HG03066 (cell line): ENCODE results near the gene ZBTB16.

ENCODE experiments used
- ATAC-seq: cut with Tn5 transposase; IDR thresholded peaks from one replicate; pipeline ENCODE4 v1.9.1; 2021; ENCODE audit warnings: low read depth; ENCODE audit not compliant: unreplicated experiment

Gene ZBTB16

DNA sequence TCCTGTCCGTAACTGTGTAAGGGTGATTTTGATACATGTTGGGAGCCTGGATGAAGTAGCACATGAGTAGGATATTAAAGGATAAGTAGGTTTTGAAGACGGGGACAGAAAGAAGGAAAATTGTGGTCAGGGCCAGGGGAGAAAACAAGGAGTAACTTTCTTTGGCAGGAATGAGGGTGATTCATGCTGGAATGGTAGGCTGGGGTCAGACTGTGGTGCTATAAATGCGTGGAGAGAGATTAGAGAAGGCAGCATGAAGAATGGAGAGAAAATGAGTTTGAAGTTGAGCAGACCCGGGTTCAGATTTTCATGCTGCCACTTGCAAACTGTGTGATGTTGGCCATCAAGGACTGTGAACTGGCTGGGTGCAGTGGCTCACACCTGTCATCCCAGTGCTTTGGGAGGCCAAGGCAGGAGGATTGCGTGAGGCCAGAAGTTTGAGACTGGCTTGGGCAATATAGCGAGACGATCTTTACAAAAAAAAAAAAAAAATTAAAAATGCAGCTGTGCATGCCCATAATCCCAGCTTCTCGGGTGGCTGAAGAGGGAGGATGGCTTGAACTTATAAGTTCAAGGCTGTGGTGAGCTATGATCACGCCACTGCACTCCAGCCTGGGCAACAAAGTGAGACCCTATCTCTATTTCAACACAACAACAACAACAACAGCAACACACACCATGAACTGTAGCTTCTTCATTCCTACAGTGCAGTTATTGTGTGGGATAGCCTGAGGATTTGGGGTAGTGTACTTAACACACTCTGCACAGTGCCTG is 22.3 kb downstream of the ZBTB16 start:
- ATAC-seq, result no peak

DNA sequence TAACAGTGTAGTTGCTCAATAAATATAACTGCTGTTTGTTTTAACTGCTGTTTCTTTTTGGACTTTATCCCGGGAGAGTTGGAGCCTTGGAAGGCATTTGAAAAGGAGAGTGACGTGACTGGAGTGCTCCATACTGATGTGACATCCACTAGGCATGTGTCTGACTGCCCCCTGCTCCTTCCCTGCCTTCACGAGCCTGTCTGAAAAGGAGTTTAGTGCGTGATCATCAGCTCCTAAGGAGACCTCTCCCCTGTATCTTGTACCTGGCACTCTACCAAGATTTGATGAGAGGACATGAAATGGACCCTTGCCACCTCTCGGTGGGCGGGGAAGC is 22.9 kb downstream of the ZBTB16 start:
- no peak for ATAC-seq

DNA sequence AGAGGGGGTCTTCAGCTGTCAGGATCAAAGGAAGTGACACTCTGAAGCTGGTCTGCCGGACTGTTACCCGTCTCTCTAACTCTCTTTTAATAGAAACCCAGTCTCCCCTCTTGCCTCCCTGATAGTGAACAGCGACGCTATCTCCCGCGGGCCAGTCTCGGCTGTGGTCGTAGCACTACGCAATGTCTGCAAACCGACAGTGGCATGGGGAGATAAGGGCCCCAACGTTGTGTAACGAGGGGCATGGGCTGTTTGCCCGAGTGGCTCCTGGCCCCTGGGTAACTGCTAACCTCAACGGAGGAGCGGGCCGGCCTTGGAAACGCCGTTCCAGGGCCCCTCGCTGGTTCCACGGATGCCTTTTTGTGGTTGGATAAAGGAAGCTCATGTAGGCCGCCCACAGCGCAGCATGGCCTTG is 23.3 kb downstream of the ZBTB16 start:
- no peak for ATAC-seq

DNA sequence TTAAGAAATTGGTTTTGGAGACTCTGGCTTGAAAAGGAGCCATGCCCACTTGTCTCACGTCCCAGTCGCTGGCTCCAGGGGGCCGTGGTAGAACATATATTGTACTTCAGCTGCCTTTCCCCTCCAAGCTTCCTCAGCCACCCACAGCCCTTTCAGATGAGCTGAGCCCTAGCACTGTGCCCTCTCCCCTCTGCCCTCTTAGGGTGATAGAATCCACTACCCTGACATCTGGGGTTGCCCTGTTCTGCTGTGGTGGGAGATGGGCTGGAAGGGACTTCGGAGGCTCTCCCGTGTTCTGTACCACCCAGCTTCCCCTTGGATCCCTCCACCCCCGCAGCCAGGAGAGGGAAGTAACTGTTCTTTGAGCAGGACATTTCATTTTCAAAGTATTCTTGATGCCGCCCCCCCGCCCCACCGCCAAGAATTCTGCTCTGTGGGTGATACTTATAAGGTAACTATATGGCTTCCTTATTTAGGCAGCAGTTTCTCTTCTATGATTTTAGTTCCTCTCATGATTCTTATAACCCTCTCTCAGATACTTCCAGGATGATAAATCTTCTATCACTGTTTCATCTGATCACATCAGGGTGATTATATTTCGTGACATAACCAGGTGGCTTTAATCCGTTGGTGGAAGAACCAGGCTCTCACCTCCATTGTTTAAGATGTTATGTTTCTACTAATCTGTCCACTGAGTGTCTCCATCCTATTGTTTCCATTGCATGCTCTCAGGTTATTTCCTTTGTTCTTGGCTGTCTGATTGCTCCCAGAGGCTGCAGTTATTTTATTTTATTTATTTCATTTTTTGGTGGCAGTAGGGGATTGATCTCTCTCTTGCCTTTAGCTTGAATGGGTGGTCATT is 24.1 kb downstream of the ZBTB16 start:
- no peak for ATAC-seq

DNA sequence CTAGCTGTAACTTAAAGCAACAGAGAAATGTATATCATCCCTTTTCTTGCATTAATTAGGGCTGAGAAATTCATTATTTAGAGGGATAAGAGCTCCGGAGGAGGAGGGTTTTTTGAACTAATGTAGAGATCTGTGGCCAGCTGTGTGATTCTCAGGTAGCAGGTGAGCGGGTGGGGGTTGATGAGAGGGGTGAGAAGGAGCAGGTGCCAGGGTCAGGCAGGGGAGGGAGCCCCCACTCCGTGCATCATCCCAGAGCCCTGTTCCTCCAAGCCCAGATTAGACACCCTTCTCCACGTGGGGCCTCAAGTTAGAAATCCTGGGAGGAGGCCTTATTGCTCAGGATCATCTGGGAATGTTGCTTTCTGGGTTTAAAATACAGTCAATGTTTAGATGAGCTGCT is 24.9 kb downstream of the ZBTB16 start:
- no peak for ATAC-seq

DNA sequence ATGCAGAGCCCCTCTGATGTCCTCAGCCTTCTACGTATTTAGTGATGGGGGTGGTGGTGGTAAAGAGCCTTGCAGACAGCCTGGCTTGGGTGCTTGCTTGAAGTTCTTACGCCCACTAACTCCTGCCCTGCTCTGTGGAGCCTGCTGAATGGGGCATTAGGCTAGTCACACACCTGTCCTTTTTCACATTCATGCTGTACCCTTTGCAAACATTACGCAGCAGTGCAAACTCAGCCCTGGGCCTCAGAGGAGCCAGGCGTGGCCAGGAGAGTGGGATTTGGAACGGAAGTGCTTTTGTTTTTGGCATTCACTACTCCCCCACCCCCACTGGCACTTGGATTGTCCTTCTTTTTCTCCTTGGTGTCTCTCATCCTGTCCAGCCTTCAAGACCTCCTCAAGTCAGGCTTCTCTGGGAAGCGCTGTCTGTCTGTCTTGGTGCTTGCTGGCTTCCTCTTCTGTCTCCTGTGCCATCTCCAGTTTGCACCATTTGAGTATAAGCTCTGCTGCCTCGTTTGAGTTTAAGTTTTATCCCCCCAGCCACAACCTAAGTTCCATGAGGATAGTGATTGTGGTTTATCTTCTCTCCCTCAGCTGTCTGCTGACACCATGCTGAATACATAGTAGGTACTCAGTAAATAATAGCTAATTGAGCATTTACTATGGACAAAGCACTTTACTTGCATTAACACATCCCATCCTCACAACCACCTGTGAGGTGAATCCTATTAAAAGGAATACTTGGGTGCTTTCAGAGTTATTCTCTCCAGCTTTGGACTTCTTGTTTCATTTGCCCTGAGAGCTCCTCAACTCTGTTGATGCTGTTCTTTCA is 26.7 kb downstream of the ZBTB16 start:
- no peak for ATAC-seq

DNA sequence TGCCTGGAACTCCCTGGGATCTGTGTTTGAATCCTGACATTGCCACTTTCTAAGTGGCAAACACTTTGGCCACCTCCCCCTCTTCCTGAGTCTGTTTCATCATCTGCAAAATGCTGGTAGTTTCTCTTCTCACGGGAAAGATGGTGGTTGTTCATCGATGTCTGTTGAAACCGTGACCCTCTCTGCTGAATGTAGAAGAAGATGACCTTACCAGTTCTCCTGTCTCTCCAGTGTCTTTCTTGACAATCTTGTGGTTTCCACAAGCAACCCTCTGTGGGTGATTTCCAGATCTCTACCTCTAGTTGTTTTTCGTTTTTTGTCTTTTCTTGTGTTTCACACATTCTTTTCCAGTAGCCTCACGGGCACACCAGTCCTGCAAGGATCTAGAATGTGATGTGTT is 27.5 kb downstream of the ZBTB16 start:
- ATAC-seq, result no peak

DNA sequence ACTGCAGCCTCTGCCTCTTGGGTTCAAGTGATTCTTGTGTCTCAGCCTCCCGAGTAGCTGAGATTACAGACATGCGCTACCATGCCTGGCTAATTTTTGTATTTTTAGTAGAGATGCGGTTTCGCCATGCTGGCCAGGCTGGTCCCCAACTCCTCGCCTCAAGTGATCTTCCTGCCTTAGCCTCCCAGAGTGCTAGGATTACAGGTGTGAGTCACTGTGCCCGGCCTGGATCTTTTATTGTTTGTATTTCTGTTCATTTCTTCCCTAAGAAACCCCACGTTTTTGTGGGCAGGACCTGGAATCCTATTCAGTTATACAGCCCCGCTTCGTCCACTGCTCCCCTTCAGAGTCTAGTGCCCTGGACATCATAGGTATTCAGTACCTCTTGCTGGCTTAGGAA is 28.7 kb downstream of the ZBTB16 start:
- ATAC-seq, result no peak

DNA sequence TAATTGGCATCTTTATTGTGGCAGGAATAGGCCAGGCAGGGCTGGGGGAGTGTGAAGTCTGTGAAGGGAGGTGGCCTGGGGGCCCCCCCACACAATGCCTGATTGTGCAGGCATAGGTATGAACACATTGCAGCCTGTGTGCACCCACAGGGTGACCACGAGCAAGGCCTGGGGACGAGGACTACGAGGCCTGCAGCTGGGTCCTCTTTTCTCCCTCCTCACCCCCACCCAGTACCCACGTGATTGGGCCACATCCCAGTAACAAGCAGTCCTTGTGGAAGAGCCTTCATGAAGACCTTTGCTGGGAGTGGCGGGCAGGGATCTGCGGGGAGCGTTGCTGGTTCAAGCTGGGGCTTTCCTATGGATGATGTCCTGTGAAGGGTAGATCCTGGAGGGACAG is 29.3 kb downstream of the ZBTB16 start:
- ATAC-seq, result no peak

DNA sequence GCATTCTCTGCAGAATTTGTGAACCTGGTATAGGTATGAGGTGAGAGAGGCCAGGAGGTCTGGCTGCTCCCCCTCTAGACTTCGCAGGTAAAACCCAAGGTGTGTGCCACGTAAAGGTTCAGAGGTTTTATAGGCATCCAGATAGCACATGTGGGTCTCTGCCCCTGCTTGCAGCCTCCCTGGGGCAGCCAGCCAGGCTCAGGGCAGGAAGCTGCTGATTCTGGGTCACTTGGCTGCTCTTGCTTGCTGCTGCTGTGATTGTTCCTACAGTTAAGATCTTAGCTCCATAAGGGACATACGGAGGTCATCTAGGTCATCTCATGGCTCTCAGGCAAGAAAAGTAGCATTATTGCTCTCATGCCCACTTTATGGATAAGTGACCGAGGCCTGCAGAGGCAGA is 30.2 kb downstream of the ZBTB16 start:
- ATAC-seq, result no peak

DNA sequence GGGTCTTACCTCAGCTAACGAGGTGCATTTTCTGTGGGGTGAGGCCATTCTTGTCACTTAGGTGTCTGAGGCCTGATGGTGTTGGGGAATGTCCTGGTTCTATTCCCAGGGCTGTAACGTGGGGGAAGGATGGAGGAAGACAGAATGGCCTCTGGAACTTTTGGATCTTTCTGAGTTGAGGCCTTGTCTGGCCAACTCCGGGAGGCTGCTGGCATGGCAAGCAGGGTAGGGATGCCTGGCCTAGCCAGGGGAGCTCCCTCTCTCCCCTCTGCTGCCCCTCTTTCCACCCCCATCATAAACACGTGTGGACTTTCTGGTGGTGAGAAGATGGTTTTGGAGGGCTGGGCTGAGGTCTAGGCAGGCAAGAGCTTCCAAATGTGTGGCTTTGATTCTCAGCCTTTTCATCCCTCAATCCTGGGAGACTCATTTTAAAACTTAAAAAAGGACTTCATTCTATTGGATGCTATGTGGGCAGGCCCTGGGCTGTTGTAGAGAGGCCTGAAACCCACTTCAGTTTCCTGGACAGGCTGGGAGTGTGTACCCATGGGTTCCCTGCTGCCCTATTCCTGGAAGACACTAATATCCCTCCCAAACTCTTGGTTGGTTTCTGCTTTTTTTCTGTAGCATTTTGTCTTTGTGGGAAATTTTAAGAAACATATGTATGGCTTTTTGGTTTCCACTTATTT is 30.9 kb downstream of the ZBTB16 start:
- no peak for ATAC-seq

DNA sequence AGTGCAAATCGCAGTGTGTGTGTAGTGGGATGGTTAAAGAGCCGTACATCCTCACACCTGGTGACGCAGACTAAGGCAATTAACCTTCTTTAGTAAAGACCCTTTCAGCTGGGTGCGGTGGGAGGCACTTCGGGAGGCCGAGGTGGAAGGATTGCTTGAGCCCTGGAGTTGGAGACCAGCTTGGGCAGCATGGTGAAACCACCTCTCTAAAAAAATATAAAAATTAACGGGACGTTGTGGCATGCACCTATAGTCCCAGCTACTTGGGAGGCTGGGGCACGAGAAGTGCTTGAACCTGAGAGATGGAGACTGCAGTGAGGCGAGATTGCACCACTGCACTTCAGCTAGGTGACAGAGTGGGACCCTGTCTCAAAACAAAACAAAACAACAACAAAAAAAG is 31.5 kb downstream of the ZBTB16 start:
- no peak for ATAC-seq

DNA sequence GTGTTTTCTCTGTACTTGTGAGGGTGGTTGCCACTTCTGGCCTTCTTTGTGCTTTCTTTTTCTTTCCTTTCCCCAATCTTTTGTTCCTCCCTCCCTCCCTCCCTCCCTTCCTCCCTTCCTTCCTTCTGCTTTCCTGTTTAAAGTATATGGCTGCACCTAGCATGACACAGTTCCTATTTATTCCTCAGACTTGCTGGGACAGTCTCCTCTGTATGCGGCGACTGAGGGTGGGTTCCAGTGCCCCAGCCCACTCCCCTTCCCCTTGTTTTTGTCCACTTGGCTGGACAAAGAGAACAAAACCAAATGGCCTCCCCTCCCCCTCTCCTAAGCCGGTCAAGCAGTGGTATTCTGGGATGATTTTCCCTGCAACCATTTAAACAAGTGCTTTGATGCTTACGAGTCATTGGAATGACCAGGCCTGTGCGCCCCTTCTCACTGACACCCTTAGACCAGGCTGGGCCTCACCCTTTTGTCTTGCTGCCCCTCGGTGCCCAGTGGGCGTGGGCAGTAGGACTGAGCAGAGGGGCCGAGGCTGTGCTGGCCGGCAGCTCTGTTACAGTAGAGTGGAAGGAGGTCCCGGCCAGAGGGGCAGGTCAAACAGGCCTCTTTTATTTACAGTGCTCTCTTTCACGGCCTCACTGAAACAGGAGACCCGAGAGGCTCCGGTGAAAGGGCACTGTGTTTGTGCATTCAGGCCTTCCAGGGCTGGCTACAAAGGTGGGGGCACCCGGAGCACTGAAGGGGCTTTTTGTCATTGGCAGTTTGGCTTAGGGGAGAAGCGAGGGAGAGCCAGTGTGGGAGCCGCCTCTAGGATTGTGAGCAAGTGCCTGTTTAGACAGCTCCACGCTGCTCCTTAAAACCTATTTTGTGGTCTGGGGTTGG is 32.2 kb downstream of the ZBTB16 start:
- ATAC-seq, result no peak

DNA sequence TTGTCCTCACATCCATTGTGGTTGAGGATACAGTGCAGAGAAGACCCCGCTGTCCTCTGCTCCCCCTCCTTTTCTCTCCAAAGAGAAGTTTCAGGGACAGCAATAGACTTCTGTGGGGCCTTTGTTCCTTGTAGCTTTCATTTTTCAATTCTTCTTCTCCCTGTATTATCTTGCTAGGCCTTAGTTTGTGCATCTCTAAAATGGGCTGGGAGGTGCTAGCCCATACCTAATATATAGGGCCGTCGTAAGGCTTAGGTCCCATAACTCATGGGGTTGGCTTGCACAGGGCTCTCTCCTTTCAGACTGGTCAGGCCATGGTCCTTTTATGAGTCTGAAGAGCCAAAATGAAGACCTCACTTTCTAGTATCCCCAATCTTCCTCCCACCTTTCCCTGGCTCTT is 33.0 kb downstream of the ZBTB16 start:
- ATAC-seq, result no peak

DNA sequence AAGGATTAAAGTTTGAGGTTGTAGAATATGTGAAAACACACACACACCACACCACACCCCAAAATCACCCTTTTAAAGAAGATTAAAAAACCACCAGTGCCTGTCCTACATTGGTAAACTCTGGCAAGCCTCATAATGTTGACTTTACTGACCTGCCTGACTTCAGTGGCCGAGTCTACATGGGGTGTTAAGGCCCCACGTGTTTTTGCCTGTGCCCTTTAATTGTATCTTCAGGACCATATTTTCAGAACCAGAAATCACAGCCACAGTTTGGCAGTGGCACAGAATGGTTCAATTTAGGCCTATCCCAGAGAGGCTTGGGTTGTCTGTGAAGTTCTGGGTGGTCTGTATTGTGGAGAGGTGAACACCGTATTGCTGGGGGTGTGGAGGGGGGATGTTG is 33.4 kb downstream of the ZBTB16 start:
- no peak for ATAC-seq

DNA sequence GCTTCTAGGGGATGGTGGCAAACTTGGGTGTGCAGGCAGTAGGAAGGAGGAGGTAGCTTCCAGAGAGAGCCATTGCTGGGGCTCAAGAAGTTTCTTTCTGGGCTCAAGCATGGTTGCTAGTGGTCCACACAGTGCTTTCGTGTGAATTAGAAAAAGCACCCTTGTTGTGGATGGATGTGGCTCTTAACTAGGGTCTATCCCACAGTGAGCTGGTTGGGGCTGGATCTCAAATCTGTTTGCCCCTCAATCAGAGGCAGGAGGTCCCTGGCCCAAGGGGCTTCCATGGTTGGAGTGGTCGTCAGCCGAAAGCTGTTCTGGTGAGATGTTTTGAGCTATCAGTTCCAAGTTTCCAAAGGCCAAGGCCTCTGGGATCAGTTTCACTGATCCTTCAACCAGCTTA is 35.0 kb downstream of the ZBTB16 start:
- ATAC-seq, result no peak

DNA sequence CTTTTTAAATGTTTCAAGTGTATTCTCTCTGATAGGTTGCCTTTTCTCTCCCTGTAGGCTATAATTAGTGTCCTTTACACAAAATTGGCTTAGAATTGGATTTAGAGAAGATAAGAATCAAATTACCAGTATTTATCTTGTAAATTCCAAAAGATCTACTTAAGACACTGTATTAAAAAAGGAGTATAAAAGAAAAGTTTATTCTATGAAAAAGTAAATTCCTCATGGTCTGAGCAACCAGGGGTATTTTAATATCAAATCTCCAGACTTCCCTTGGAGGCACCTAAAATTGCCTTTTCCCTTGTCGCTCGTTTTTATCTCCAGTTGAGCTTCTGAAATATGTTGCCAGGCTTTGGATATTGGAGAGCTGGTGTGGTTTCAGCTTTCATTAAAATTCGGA is 36.4 kb downstream of the ZBTB16 start:
- ATAC-seq, result no peak

DNA sequence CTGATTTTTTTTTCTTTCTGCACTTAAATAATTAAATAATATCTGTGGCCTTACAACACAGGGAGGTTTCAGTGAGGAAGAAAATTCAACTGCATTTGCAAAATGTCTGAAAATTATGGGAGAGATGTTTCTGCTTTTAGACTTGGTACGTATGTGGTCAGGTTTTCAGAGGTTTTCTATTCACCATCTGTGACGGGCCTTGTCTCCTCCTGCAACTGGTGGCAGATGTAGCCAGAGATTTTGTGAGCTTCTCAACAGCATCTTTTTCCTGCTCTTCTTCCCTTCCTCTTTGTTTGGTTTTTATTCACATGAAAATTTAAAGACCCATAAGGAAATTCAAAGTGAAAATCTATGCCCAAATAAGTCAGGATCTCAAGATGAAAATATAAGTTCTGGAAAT is 38.3 kb downstream of the ZBTB16 start:
- no peak for ATAC-seq

DNA sequence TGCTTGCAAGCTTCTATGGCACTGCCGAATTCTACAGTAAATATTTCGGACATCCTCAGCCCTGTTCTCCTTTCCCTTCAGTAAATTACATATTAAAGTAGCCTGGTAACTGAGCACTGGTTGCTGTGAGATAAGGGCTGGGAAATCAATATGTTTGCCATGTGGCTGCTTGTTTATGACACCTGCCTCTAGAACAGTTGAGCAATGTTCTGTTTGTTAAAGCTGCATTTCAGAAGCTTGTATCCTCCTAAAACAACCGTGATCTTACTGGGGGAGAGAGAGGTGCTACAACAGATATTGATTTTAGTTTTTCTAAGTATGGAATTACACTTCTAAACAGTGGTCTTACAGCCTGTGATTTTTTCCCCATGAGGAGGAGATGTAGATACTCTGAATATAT is 39.4 kb downstream of the ZBTB16 start:
- no peak for ATAC-seq
